GM21825 (cell line): Measurements from ENCODE around the gene PDIA5.

Source experiments
- ATAC-seq: cut with Tn5 transposase; IDR thresholded peaks from one replicate; pipeline ENCODE4 v1.9.1; 2021; ENCODE audit warnings: mild to moderate bottlenecking, moderate library complexity; ENCODE audit not compliant: unreplicated experiment

PDIA5 gene

GRCh38 chr3:123066896-123067688 is at the start of gene PDIA5:
PDIA5 (plus strand) TSS chr3:123067025; CDS start chr3:123067165, 140 bp downstream.
- peak; percentile 80 for ATAC-seq

GRCh38 chr3:123018683-123019082 is 48.1 kb upstream of the PDIA5 start:
- no peak for ATAC-seq

- ATAC-seq = no peak
Measured at GRCh38 chr3:123019161-123019560, 47.7 kb upstream of the PDIA5 start.

GRCh38 chr3:123019591-123019990 is 47.2 kb upstream of the PDIA5 start:
- ATAC-seq = no peak

- no peak for ATAC-seq
Measured at GRCh38 chr3:123020709-123021108, 46.1 kb upstream of the PDIA5 start.

GRCh38 chr3:123021388-123021787 is 45.4 kb upstream of the PDIA5 start:
- no peak for ATAC-seq

- ATAC-seq = no peak
Measured at GRCh38 chr3:123021996-123022510, 44.8 kb upstream of the PDIA5 start.

GRCh38 chr3:123024056-123024455 is 42.8 kb upstream of the PDIA5 start:
- ATAC-seq = no peak

- ATAC-seq = no peak
Measured at GRCh38 chr3:123025642-123026521, 40.9 kb upstream of the PDIA5 start.

GRCh38 chr3:123026565-123027291 is 40.1 kb upstream of the PDIA5 start:
- ATAC-seq = no peak

GRCh38 chr3:123027292-123028232 is 39.3 kb upstream of the PDIA5 start, which contains the start of gene SEMA5B:
SEMA5B (minus strand) TSS chr3:123027763; CDS start chr3:122961263, 66,500 bp downstream.
- ATAC-seq = no peak

- ATAC-seq = no peak
Measured at GRCh38 chr3:123028233-123028828, 38.5 kb upstream of the PDIA5 start.

GRCh38 chr3:123031051-123031450 is 35.8 kb upstream of the PDIA5 start:
- ATAC-seq = no peak

- no peak for ATAC-seq
Measured at GRCh38 chr3:123032057-123032456, 34.8 kb upstream of the PDIA5 start.

GRCh38 chr3:123034120-123034519 is 32.7 kb upstream of the PDIA5 start:
- ATAC-seq = no peak

GRCh38 chr3:123034996-123035395 is 31.8 kb upstream of the PDIA5 start:
- ATAC-seq = no peak

- no peak for ATAC-seq
Measured at GRCh38 chr3:123036352-123037014, 30.3 kb upstream of the PDIA5 start.

- no peak for ATAC-seq
Measured at GRCh38 chr3:123037015-123037375, 29.8 kb upstream of the PDIA5 start.

- ATAC-seq = no peak
Measured at GRCh38 chr3:123038751-123039150, 28.1 kb upstream of the PDIA5 start.
